HUDEP-2 (cell line): Measurements from ENCODE around the gene FAM167B.

Experiments used
- DNase-seq, 76 experiments: peaks; one replicate each; lab custom pipeline; 2025; ENCODE audit not compliant: unreplicated experiment in 76 of 76; lab: John Stamatoyannopoulos, UW

FAM167B gene

DNA sequence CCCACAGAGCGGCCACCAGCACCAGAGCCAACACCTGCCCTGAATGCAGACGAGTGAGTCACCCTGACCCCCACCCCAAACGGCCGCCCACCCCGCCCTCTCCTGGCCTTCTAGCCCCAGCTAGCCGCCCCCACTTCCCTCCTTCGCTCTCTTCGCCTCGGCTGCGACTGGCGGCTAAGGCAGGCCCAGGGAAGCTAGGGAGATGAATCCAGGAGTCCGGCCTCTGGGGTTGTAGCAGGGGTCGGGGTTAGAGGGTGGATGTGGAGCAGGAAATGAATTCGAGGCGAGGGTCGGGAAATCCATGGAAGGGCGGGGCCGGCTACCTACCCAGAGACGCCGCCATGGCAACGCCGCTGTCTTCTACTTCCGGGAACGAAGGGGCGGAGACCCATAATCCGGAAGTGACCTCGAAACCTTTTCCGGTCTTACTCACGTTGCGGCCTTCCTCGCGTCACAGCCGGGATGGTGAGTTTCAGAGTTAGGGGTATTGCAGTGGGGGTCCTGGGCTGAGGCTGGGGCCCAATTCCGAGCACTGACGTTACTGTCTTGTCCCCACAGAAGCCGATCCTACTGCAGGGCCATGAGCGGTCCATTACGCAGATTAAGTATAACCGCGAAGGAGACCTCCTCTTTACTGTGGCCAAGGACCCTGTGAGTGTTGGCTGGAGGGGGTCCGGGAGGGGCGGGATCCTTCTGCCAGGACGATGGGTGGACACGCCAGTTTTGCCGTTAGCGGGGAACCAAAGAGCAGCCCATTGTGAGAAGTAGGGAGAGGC, 24.9 kb upstream of the FAM167B start, which contains the start of the genes EIF3I and TMEM234:
Gene EIF3I, plus strand, starts transcription at position 428 of the 776 bp plus-strand sequence. Its CDS starts 35 bp downstream, at position 463.
Gene TMEM234, minus strand, starts transcription at position 374 of the 776 bp plus-strand sequence. Its CDS starts 31 bp downstream, at position 343.
- peak in 73 of 76 experiments; percentile 24 to 89 (median 76) for DNase-seq

DNA sequence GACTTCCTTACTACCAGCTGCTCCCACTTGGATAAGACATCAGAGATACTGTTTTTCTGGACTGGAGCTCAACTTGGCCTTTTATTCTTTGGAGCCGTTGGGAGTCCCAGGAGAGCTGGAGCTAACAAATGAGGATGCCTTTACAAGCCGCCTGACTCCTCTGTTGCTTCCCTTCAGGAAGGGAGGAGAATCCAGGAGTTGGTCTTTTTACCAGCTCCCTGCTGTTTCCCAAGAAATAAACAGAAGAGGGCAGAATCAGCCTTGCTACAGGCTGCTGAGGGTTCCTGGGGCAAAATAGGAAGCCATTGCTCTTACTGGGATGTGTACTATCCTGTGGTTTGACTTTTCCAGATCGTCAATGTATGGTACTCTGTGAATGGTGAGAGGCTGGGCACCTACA, 23.3 kb upstream of the FAM167B start:
- no peak for DNase-seq

DNA sequence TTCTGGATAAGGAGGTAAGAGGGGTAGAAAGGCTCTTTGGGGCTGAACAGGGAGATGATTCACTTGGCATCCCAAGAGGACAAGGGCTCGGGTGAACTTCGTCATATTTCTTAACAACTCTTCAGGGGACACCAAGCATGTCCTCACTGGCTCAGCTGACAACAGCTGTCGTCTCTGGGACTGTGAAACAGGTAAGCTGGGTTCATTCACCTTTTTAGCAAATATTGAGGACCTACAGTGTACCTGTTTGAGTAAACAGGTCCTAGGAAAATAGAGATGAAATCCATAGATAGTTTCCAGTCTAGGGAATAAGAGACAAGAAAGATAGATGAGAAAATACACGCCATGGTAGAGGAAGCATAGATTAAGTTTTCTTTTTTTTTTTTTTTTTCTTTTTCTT, 22.7 kb upstream of the FAM167B start:
- no peak for DNase-seq

DNA sequence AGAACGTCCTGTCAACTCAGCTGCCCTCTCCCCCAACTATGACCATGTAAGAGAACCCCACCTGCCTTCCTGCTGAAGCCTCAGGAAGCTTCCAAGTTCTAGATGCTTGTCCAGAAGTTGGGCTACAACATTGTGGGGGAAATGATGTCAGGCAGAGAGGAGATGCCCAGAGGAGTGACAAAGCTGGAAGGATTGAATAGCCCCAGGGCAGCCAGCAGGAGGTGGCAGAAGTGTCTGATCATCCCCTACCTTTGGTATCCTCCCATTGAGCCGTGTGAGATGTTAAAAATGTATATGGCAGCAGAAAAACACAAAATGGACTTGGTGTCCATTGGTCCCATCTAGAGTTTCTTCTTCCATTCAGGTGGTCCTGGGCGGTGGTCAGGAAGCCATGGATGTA, 18.3 kb upstream of the FAM167B start:
- DNase-seq: no peak

DNA sequence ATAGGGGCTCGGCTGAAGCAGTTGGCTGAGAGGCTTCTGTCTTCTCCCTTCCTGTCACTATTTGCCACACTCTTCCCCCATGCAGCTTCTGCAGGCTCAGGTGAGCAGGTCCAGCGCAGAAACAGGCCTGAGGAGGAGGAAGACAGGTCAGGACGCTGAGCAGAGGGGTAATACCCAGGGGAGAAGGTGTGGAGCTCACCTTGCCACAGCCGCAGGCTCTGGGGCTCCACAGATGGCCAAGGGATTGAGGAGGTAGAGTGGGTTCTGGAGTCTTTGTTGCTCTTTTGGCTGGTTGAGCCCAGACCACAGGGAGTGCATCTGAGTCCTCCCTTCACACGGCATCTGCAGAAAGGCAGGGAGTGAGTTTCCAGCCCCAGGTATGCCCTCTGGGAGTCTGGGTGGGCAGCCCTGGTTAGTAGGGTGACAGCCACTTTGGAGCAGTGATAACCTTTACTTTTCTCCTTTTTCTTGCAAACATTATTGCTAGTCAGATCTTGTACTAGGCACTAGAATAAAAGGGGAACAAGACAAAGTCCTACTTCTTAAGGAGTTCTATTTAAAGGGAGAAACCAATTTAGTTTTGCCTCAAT, 15.1 kb upstream of the FAM167B start:
- DNase-seq: no peak

DNA sequence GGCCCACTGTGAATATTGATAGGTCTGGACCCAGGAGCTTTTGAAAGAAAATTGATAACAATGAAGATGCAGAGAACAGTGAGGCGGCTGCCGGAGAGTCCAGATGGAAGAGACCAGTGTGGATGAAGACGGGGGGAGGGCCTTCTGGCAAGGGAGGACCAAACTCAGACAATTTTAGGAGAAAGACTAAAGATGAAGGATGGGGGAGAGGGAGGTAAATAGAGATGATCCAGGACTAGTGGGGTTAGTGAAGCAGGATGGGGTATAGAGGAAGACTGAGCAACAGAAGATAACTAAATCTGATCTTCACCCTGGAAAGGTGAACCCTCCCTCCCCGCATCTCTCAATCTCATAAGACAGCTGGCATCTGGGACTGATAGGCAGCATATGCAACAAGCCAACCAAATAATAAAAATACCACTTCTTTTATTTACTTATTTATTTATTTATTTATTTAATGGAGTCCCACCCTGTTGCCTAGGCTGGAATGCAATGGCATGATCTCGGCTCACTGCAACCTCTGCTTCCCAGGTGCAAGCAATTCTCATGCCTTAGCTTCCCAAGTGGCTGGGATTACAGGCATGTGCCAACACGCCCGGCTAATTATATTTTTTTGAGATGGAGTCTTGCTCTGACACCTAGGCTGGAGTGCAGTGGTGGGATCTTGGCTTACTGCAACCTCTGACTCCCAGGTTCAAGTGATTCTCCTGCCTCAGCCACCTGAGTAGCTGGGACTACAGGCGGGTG, 14.3 kb upstream of the FAM167B start:
- no peak for DNase-seq

DNA sequence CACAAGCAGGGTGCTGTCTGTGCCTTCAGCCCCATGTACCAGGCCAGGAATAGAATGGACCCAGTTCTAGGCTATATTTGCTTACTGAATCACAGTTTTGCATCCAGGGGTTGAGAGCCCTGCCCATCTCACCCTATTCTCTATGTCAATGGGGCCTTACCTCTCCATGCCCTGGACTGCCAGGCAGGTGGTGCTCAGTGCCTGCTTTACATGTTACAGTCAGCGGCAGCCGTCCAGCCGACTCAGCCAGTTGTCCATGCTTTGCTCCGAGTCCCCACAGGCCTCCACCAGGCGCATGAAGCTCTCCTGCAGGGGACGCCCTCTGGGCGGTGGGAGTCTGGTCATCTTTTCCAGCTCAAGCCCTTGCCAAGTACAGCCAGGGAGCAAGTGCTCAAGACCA, 12.2 kb upstream of the FAM167B start:
- no peak for DNase-seq

DNA sequence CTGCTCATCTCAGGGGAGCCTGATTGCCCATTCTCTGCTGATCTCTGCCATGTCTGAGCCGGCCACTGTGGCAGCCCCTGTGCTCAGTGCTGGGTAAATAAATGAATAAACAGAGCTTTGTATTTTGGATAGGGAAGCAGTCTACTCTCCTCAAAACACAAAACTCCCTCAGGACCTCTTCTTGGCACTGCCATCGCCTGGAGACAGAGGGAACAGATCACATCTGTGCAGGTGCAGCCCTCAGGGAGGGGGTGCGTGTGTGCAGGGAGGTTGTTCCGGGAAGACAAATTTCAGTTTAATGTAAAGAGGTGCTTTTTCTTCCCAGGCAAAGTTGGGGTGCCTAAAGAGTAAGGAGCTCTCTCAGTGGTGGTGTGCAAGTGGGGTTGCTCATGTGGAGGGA, 7.7 kb upstream of the FAM167B start:
- no peak for DNase-seq

DNA sequence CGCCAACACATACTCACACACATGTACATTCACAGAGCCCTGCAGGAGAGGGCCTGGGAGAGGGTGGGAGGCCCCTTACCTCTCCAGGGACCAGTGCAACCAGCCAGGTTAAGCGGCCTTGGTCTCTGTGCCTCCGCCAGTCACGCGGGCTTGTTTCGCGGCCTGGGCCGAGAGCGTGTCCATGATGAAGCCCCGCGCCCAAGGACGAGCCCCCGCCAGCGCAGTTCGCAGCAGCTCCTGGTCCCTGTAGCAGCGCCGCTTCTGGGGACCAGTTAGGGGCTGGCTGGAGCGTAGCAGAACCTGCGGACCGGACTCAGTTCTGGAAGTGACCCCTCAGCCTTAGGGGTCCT, 7.3 kb upstream of the FAM167B start:
- no peak for DNase-seq

DNA sequence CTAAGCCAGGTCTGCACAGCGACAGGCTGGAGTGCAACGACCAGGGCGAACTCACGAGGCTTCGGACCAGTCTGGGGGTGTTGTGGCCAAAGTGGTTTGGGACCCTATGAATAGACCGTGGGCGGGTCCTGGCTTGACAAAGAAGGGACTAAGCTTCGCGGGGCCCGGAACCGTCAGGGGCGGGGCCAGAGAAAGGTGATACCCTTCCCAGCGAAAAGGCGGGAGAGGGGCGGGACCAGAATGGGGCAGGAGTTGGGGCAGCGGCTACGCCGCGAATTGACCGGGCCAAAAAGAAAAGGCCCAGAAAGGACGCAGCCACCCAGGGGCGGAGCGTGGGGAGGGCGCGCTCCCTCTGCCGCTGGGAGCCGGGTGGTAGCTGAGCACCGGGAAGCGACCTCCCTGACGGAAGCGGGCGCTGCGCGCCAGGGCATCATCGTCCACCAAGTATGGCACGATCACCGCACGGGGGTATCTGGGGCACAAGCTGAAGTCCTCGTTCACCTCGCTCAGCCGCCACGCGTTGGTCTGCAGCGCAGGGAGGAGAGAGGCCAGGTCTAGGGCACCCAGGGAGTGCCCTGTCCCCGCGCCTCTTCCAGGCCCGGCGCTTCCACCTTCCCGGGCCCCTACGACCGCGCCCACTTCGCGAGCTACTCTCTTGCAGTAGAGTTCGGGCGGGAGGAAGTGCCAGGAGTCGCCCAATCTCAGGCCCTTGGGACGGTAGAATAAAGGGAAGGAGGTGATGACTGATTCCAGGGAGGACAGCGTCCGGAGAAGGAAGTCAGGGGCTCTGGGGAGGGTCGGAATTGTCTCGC, 6.7 kb upstream of the FAM167B start:
- peak in 41 of 76 experiments; percentile 11 to 61 (median 32) for DNase-seq

DNA sequence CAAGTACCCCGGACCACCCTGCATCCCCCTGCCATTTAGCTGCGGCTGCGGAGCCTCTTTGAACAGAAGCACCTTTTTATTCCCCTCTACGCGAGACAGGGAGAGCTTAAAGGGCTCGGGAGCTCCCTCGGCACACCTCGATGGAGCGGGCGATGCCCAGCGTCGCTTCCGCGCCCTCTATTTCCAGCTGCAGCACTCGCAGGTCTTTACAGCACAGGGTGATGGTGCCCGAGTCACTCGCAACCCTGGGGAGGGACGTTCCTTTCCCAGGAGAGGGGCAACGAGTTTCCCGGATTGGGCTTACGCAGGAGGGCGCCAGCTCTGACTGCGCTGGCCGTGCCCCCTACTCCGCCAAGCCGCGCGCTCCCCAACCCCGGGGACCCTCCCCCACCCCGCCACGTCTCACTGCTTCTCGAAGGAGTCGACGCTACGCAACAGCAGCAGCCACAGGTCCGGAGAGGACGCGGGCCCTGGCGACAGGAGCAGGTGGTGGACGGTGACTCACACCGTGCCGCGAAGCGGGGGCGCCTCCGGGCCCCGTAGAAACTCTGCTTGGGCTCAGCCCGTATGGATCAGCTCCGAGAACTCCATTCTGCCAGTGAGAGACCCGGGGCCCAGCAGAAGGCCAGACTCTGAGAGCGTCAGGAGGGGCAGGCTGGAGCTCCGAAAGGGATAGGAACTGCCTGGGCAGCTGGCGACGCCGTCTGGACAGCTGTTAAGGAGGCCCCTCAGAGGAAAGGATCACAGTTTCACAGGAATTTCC, 5.8 kb upstream of the FAM167B start:
- peak in 5 of 76 experiments; percentile 3 to 31 (median 9) for DNase-seq

DNA sequence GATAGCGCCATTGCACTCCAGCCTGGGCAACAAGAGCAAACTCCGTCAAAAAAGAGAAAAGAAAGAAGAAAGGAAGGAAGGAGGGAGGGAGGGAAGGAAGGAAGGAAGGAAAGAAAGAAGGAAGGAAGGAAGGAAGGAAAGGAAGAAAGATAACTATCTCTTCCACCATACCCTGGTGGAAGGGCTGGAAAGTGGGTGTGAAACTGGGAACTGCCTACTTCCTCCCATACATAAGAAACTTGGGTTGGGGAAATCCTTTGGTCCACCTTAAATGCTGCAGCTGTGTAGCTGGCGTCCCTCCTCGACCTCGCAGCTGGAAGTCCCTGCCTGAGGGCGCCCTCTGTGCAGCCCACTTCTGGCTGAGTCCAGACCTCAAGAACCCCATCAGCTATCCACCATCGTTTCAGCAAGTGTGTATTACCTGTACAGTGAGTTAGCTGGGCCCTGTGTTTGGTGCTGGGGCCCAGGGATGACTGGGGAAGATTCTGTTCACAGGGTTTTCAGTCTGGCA, 4.6 kb upstream of the FAM167B start:
- peak in 2 of 76 experiments; percentile 6 to 8 for DNase-seq

DNA sequence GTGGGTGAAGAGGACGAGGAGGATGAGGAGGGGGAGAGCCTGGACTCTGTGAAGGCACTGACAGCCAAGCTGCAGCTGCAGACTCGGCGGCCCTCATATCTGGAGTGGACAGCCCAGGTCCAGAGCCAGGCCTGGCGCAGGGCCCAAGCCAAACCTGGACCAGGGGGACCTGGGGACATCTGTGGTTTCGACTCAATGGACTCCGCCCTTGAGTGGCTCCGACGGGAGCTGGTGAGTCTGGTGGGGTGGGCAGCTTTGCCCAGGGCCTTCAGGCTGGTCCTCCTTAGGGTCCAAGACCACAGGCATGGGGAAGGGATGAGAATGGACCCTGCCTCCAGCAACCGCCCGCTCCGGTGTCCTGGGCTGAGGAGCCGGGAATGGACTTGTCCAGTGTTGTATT, 430 bp downstream of the FAM167B start:
- no peak for DNase-seq

DNA sequence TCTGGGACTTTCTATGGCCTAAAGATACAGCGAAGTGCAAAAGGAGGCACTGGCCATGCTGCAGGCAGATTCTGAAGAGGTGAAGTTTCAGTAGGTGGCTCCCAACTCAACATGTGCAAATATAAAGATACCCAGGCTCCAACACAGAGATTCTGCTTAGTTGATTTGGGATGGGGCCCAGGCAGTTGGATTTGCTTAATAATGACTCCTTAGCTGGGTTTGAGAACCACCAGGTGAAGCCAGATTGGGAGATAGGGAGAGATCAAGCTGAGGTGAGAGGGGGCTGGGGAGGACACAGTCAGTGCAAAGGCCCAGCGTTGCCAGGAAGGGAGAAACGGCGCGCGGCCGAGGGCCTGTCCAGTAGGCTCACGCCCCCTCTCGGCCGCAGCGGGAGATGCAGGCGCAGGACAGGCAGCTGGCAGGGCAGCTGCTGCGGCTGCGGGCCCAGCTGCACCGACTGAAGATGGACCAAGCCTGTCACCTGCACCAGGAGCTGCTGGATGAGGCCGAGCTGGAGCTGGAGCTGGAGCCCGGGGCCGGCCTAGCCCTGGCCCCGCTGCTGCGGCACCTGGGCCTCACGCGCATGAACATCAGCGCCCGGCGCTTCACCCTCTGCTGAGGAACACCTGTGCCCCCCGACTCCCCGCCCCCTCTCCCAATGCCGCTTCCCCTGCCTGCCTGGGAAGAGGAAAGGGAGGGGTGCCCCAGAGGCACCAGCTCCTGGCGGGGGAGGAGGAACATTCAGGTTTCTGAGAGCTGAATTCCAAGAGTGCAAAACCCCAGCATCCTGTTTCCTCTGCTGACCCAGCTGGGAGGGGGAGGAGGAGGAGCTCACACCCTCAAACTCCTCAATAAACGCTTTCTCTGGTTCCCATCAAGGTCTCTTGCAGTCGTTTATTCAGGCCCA, 1.2 kb downstream of the FAM167B start:
- peak in 67 of 76 experiments; percentile 13 to 81 (median 57) for DNase-seq

DNA sequence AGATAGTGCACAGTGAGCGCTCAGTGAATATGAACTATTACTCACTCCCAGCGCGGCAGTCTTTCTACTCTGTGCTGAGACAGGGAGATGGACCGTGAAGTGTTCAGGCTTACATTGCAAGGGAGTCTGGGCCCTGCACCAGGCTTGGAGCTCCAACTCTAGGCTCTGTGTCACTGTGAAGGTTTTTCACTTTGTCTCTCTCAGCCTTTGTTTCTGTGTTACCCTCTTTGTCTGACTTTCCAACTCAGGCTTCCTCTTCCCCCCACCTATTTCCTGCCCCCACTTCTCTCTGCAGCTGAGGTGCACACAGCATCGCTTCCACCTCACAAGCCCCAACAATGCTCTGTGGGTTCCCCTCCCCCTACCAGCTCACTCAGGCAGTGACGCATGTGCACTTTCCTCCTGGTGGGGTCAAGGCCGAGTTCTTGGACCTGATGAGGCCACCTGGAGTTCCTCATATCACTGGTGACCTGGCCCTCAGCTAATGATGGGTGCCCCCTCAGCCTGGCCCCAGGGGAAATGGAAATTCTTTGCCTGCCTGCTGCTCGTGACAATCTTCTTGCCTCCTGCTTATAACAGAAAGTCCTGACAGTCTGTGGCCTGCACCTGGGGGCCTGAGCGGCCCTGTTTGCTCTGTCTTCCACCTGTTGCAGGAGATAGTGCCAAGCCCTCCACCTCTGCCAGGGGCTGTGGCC, 3.0 kb downstream of the FAM167B start:
- DNase-seq: no peak

DNA sequence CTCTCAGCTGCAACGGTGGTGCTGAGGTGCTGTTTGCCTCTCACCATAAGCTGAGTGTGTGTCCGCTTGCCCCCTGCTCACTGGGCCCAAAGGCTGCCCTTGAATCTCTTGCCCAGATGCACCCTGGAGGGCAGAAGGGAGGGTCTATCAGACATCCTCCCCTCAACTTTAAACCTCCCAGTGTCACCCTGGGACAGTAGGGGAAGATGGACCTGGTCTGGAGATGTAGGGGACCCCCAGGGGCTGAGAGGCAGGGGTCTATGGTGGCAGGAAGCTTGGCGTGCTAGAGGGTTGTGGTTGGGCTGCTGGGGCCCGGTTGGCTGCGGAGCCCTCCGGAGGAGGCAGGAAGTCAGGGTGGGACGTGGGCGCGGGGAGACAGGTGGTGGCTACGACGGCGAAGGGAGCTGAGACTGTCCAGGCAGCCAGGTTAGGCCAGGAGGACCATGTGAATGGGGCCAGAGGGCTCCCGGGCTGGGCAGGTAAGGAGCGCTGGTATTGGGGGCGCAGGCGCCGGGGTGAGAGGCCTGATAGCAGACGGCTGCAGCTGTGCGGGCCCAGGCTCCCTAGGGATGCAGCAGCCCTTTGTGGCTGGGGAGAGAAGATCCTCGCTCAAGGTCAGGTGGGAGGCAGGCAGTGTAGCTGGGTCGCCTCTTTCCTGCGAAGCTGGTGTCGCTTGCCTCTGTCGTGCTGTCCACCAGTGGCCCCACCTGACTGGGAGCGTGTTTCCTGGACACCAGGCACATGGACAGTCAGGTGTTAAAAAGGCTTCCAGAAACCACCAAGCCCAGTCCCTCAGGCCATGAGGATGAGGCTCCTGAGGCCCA, 4.1 kb downstream of the FAM167B start, which contains the start of gene LCK:
Gene LCK, plus strand, starts transcription at position 373 of the 824 bp plus-strand sequence. CDS start 23,065 bp downstream, outside the sequence.
- DNase-seq: no peak
